ENCODE results near the gene ETFB.

ETFB gene

GRCh38 chr19:51351266-51351990 lies 14.8 kb downstream of the ETFB start:
- no peak for DNase-seq (ENCODE audit: low read depth in 2 of 2)

GRCh38 chr19:51347209-51347928 lies 18.8 kb downstream of the ETFB start:
- no peak for DNase-seq (ENCODE audit: low read depth in 2 of 2)

DNA sequence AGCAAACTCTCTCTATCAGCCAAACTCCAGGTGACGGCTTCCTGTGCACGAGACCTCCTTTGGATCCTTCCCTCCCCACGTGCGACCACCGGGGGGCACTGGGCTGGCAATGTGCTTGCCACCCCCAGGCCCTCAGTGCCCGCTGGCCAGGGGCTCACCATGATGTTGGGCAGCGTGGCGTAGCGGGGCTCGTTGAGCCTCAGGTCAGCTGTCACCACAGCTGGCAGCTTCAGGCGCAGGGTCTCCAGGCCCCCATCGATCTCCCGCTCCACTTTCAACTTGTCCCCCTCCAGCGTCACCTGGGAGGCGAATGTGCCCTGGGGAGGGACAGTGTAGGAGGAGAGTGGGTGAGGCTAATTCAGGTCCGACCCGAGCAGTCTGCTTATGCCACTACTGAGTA lies 19.4 kb downstream of the ETFB start:
- no peak for DNase-seq (ENCODE audit: low read depth in 2 of 2)

DNA sequence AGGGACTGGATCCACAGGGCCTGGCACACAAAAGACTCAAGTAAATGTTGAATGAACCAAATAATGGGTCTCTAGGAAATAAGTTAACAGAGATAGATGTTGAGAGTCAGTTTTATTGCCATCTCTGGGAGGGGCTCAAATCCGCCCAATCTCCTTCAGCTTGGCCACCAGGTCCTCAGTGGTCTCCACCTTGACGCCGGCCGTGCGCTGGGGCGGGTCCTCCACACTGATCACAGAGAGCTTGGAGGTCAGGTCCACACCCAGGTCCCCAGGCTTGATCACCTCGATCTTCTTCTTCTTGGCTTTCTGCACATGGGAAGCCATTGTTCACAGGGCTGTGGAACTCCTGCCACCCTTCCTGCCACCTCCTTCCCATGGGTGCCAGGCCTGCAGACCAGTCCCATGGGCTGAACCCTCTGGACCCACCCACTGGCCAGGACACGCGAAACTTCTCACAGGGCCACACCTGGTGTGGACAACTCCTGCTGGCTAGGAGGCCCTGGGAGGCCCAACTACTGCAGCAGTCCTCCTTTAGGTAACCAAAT lies 21.0 kb downstream of the ETFB start:
- DNase-seq (ENCODE audit: low read depth in 2 of 2), result no peak

GRCh38 chr19:51342631-51343569 lies 23.3 kb downstream of the ETFB start:
- DNase-seq (ENCODE audit: low read depth in 2 of 2), result no peak

- DNase-seq (ENCODE audit: low read depth in 2 of 2), result no peak
These were observed 24.1 kb downstream of the ETFB start, which contains the start of gene VSIG10L for GRCh38 chr19:51341976-51342580. TSS of gene VSIG10L (minus strand) at chr19:51342139. CDS start at chr19:51342124, 15 bp downstream.

DNA sequence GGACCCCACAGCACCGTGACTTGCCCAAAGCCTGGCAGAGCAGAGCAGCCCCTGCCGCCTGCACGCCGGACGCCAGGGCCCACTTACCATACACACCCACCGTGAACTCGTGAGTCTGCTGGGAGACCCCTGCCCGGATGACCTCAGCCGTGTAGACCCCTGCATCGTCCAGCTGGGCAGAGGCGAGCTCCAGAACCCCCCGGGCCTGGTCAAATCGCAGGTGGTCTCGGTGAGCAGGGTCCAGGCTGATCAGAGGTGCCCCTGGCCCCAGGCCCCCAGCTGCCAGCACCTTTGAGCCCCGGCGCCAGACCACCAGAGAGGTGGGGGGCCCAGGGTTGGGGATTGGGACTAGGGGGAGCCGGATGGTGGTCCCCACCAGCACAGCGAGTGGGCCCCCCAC lies 25.1 kb downstream of the ETFB start:
- no peak for DNase-seq (ENCODE audit: low read depth in 2 of 2)

GRCh38 chr19:51339687-51340656 lies 26.2 kb downstream of the ETFB start:
- peak; percentile 86 to 88 for DNase-seq (ENCODE audit: low read depth in 2 of 2)

DNA sequence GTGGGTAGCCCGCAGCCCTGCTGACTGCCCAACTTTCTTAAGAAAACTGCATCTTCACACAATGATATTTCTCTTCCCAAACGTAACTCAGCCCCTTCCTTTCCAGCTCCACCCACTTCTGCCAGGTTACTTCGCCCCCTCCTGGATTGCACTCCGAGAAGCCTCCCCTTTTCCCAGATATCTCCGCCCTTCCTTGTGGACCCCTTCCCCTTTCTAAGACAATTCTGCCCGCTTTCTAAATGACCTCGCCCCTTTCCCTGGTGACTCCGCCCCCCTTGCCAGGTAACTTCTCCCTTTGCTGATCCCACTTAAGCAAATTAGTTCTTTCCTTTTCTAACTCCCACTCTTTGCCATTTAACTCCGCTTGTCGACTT lies 26.9 kb downstream of the ETFB start:
- DNase-seq (ENCODE audit: low read depth in 2 of 2), result no peak

- peak; percentile 69 to 80 for DNase-seq (ENCODE audit: low read depth in 2 of 2)
These were observed 27.4 kb downstream of the ETFB start for GRCh38 chr19:51338563-51339312.

DNA sequence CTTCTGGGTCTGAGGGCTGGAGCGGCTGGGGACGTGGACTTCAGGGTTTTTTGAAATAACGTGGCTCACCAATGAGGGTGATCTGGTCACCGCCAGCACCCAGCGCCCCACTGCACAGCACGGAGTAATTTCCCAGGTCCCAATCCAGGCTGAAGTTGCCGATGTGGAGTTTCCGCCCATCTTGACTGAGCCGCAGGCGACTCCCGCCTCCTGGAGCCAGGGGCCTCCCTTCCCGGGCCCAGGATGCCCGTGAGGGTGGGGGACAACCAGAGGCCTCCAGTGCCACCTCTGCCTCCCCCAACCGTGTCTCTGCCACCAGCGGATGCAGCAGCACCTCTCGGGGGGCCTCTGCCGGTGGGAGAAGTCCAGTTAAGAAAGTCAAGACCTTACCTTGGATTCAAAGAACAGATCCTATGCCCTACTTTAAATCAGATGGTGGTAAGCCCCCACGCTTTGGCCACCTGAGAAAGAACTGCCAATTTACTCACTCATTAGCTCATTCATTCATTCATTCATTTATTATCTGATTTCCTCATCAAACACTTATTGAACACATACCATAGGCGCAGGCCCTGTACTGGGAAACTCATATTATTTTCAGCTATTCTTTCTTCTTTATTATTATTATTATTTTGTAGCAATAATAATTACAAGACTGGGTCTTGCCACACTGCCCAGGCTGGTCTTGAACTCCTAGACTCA lies 28.2 kb downstream of the ETFB start:
- no peak for DNase-seq (ENCODE audit: low read depth in 2 of 2)

- no peak for DNase-seq (ENCODE audit: low read depth in 2 of 2)
These were observed 28.9 kb downstream of the ETFB start for GRCh38 chr19:51337141-51337860.

DNA sequence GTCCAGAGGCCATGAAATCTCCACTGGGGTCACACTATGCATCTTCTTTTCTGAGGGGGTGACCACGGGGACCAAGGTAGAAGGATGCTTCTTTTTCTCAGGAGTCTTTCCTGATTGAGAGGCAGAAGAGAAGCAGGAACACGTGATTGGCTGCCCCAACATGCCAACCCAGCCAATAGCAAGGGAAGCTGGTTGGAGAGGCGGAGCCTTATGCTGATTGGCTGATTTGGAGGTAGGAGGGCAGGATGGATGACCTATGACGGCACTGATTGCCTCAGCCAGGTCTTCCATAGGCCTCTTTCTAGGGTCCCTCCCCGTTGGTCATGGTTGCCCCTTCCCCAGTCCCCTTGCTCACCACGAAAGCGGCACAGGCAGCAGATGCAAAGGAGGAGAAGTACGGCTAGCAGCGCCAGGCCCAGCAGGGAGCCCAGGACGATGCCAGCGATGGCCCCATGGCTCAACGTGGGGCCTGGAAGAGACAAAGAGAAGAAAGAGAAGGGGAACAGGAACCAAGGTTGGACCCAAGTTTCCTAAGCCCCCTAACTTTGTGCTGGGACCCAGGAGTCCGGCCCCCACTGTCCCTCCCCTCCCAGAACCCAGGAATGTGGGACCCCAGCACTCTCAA lies 32.2 kb downstream of the ETFB start:
- no peak for DNase-seq (ENCODE audit: low read depth in 2 of 2)

DNA sequence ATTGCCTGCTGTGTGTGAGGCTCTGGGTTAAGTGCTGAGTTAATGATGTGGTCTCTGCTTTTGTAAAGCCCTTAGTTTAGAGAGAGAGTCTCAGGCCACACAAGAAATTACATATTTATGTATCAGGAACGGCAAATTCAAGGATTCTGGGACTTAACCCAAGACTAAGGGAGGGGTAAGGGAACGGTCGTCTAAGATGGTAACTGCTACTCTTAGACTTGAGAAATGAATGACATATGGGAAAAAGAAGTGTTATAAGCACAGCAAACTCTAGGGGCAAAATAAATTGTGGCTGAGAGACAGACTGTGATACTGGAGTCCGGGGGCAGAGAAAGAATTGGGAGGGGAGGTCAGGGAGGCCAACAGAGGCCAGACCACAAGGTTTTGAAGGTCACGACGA lies 34.5 kb downstream of the ETFB start:
- DNase-seq (ENCODE audit: low read depth in 2 of 2), result no peak

DNA sequence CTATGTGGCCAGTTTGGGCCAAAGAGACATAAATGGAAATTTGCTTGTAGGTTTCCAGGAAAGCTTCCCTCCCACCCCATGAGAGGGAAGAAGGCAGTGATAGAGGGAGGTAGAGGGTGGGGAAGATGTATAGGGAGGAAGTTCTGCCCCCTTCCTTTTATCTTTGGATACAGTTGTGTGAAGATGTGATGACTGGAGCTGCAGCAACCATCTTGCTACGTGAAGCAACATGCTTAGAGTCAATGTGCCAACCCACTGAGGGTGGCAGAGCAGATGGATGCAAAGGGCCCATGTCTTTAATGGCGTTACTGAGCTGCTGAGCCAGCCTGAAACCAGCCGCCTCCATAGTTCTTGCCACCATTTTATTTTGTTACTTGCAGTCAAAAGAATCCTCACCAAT lies 35.0 kb downstream of the ETFB start:
- no peak for DNase-seq (ENCODE audit: low read depth in 2 of 2)

GRCh38 chr19:51330366-51330765 lies 35.8 kb downstream of the ETFB start:
- DNase-seq (ENCODE audit: low read depth in 2 of 2), result no peak

DNA sequence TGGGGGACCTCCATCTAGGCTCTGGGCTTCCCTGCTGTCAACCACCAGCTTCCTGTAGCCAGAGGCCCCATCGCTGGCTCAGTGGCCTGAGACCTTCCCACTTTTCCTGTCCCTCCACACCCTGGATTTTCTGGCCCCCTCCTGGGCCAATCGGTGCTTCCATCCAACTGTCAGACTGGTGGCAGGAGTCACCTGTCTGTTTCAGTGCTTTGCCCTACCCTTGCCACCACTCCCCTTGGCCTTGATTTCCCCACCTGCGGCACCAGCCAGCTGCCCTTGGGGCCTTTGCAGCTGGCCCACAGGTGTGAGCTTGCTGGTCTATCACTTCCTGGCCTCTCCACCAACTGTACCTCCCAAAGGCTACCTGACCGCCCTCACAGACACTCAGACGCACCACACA lies 36.8 kb downstream of the ETFB start:
- DNase-seq (ENCODE audit: low read depth in 2 of 2), result no peak

Data from stimulated activated CD8-positive, alpha-beta memory T cell treated with anti-CD3 and anti-CD28 coated beads, Interleukin-7, amount 100 ng/mL, for 4 hours (primary cell).